KMS-11 (cell line): ENCODE data around the gene ADARB1.
"Not testable (repeated sequence)": the region's sequence is repeated elsewhere in the genome, so short reads cannot be mapped to it uniquely, and the experiment has no call there.

Source experiments
- H2AFZ ChIP-seq: fragments of 200-600 bp; sonication (generic); 2 replicates; pipeline ENCODE4 v1.6.1; 2016; ENCODE audit warnings: antibody characterized with exemption, mixed run types, low read depth
- H3K27ac ChIP-seq: fragments of 200-600 bp; sonication (generic); 2 replicates; pipeline ENCODE4 v1.6.1; 2016; ENCODE audit warnings: mild to moderate bottlenecking, mixed run types
- H3K27me3 ChIP-seq: fragments of 200-600 bp; sonication (generic); 2 replicates; pipeline ENCODE4 v1.6.1; 2017; ENCODE audit warnings: mild to moderate bottlenecking, low read depth, mixed run types, moderate library complexity; ENCODE audit not compliant: insufficient read depth
- H3K36me3 ChIP-seq: fragments of 200-600 bp; sonication (generic); 2 replicates; pipeline ENCODE4 v1.6.1; 2017; ENCODE audit warnings: mild to moderate bottlenecking, mixed run types; ENCODE audit not compliant: insufficient read depth
- H3K4me1 ChIP-seq: fragments of 200-600 bp; sonication (generic); 2 replicates; pipeline ENCODE4 v1.6.1; 2016; ENCODE audit warnings: mild to moderate bottlenecking, low read depth, mixed run types; ENCODE audit not compliant: poor library complexity, severe bottlenecking
- H3K4me2 ChIP-seq: fragments of 200-600 bp; sonication (generic); 2 replicates; pipeline ENCODE4 v1.7.0; 2016; ENCODE audit warnings: mild to moderate bottlenecking, mixed run types
- H3K4me3 ChIP-seq: fragments of 200-600 bp; sonication (generic); IDR thresholded peaks from 2 replicates; pipeline ENCODE4 v1.6.1; 2017; ENCODE audit warnings: low read depth, low read length, mixed read lengths; ENCODE audit not compliant: insufficient read depth
- H3K79me2 ChIP-seq: fragments of 200-600 bp; sonication (generic); 2 replicates; pipeline ENCODE4 v1.6.1; 2016; ENCODE audit warnings: low read depth, mixed run types; ENCODE audit not compliant: insufficient read depth
- H3K9ac ChIP-seq: fragments of 200-600 bp; sonication (generic); 2 replicates; pipeline ENCODE4 v1.6.1; 2016; ENCODE audit warnings: mild to moderate bottlenecking, mixed run types
- H4K20me1 ChIP-seq: fragments of 200-600 bp; sonication (generic); 2 replicates; pipeline ENCODE4 v1.6.1; 2016; ENCODE audit warnings: mild to moderate bottlenecking, mixed run types; ENCODE audit not compliant: insufficient read depth
- TF ChIP-seq, protein P1 (sequence below): fragments of 200-600 bp; sonication (generic); conservative IDR thresholded peaks from 2 replicates; pipeline ENCODE4 v1.6.1; 2017; ENCODE audit warnings: low read depth, mild to moderate bottlenecking, antibody characterized with exemption, low read length, moderate library complexity, mixed read lengths

The ADARB1 gene

DNA sequence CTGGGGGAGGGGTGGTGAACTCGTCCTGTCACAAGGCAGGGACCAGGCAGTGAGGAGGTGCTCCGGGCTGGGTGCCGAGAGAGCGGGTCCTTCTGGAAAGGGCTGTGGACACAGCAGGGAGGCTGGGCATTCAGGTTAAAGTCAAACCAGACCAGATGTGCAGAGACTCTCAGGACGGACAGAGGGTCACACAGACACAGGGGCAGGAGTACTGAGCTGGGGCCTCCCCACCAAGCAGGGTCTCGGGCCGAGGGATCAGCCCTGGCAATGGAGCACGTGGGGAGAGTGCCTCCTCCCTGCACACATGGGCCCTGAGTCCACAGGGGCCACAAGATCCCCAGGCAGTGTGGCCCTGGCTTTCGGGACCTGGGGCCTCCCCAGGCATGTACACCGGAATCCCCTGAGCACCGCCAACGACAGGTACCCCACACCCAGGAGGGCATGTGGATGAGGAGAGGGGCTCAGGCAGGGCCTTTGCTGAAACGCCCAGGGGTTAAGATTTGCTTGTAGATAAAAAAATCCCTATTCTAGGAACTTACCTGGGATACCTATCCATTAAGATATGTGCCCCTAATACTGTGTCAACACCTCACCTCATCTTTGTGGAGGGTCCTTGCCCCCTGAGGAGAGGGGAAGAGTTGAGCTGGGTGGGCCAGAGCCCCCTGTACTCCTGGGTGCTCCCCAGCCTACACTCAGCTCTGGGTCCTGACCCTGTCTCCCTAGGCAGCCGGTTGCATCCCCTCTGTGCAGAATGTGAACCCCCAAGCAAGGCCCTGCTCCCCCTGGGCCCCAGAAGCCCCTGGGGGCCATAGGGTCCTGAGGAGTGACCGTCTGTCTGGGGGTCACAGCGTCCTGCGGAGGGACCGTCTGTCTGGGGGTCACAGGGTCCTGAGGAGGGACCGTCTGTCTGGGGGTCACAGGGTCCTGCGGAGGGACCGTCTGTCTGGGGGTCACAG, 46.9 kb upstream of the ADARB1 start:
- Histone ChIP-seq H2AFZ (no peak overlapping the region), H3K9ac (no peak overlapping the region), H4K20me1 (no peaks in the 10 kb centered on the region), H3K4me1 (no peaks in the 10 kb centered on the region), H3K79me2 (no peaks in the 10 kb centered on the region), H3K27ac (no peak overlapping the region), H3K27me3 (peaks cover 69% of the 10 kb centered on the region), H3K36me3 (no peaks in the 10 kb centered on the region), H3K4me2 (no peak overlapping the region), H3K4me3 (no peak overlapping the region)
- TF ChIP-seq, protein P1, sequence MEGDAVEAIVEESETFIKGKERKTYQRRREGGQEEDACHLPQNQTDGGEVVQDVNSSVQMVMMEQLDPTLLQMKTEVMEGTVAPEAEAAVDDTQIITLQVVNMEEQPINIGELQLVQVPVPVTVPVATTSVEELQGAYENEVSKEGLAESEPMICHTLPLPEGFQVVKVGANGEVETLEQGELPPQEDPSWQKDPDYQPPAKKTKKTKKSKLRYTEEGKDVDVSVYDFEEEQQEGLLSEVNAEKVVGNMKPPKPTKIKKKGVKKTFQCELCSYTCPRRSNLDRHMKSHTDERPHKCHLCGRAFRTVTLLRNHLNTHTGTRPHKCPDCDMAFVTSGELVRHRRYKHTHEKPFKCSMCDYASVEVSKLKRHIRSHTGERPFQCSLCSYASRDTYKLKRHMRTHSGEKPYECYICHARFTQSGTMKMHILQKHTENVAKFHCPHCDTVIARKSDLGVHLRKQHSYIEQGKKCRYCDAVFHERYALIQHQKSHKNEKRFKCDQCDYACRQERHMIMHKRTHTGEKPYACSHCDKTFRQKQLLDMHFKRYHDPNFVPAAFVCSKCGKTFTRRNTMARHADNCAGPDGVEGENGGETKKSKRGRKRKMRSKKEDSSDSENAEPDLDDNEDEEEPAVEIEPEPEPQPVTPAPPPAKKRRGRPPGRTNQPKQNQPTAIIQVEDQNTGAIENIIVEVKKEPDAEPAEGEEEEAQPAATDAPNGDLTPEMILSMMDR, result no peak

DNA sequence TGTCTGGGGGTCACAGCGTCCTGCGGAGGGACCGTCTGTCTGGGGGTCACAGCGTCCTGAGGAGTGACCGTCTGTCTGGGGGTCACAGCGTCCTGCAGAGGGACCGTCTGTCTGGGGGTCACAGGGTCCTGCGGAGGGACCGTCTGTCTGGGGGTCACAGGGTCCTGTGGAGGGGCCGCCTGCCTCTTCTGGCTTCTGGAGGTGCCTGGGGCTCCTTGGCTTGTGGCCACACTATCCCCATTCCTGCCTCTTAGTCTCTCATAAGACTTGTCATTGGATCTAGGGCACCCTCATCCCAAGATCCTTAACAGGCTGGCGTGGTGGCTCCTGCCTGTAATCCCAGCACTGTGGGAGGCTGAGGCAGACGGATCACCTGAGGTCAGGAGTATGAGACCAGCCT, 45.7 kb upstream of the ADARB1 start:
- not testable (repeated sequence) for H3K36me3 ChIP-seq, H3K4me2 ChIP-seq, H3K27ac ChIP-seq, H2AFZ ChIP-seq, H3K9ac ChIP-seq, H3K79me2 ChIP-seq, H4K20me1 ChIP-seq, H3K4me1 ChIP-seq, H3K4me3 ChIP-seq
- H3K27me3 ChIP-seq, result peaks cover 68% of the 10 kb centered on the region

DNA sequence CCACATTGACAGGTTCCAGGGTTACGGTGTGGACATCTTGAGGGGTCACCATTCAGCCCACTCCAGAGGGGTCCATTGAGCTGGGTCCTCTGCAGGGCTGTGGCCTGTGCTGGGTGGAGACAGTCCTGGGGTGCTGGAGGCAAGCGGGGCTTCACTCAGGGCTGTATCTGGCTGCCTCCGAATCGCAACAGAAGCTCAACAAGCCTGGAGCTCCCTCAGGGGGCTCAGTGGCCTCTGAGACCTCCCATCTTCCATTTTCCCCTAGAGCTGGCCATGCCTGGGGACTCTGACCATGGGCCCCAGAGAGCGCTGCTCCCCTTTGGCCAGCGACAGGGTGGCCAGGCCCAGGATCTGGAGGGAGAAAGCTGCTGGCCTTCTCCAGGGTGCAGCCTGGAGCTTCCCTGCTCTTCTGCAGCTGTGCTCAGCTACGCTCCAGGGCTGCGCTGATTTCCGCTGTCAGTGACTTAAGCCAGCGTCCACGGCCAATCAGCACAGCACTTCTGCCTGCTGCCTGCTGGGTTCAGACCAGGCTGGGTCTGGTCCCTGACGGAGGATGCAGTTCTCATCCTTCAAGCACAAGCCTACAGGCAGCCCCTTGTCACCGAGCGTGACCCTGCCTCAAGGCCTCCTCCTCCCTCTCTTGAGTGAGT, 45.0 kb upstream of the ADARB1 start:
- no peak overlapping the region for H2AFZ ChIP-seq

GRCh38 chr21:45029948-45030681, 44.3 kb upstream of the ADARB1 start:
- H4K20me1 ChIP-seq, result no peaks in the 10 kb centered on the region
- H3K9ac ChIP-seq, result no peak overlapping the region
- H3K4me2 ChIP-seq, result no peak overlapping the region
- TF ChIP-seq, protein P1, result no peak
- no peaks in the 10 kb centered on the region for H3K4me1 ChIP-seq
- no peaks in the 10 kb centered on the region for H3K36me3 ChIP-seq
- no peak overlapping the region for H3K4me3 ChIP-seq
- peaks cover 69% of the 10 kb centered on the region for H3K27me3 ChIP-seq
- H3K79me2 ChIP-seq, result no peaks in the 10 kb centered on the region
- H3K27ac ChIP-seq, result no peak overlapping the region
- H2AFZ ChIP-seq, result no peak overlapping the region

More for the DNA sequence above, 45.0 kb upstream of the ADARB1 start:
- Histone ChIP-seq H4K20me1 (no peaks in the 10 kb centered on the region), H3K9ac (no peak overlapping the region), H3K4me1 (no peaks in the 10 kb centered on the region), H3K4me2 (no peak overlapping the region), H3K79me2 (no peaks in the 10 kb centered on the region), H3K27me3 (peaks cover 68% of the 10 kb centered on the region), H3K36me3 (no peaks in the 10 kb centered on the region), H3K4me3 (no peak overlapping the region), H3K27ac (no peak overlapping the region)
- TF ChIP-seq, protein P1, result no peak
